DOHH2 (cell line): ENCODE data around the gene ZNF792.

Source experiments
- H3F3A ChIP-seq: fragments of 200-600 bp; sonication (generic), shearing (Covaris generic); 2 replicates; pipeline ENCODE4 v1.6.0; 2016; ENCODE audit warnings: antibody characterized with exemption, mild to moderate bottlenecking; ENCODE audit not compliant: control insufficient read depth, insufficient read depth
- H3K27ac ChIP-seq: fragments of 200-600 bp; sonication (generic); 2 replicates; pipeline ENCODE4 v1.5.1; 2014; ENCODE audit warnings: low read depth, mild to moderate bottlenecking, low read length, moderate library complexity
- H3K27me3 ChIP-seq: fragments of 200-600 bp; sonication (generic); 2 replicates; pipeline ENCODE4 v1.6.1; 2014; ENCODE audit warnings: mild to moderate bottlenecking, low read length, mixed read lengths; ENCODE audit not compliant: control insufficient read depth
- H3K36me3 ChIP-seq: fragments of 200-600 bp; sonication (generic); 2 replicates; pipeline ENCODE4 v1.6.1; 2014; ENCODE audit warnings: mild to moderate bottlenecking, low read length, moderate library complexity, mixed read lengths; ENCODE audit not compliant: control insufficient read depth
- H3K4me1 ChIP-seq: fragments of 200-600 bp; sonication (generic); 2 replicates; pipeline ENCODE4 v1.6.1; 2014; ENCODE audit warnings: mild to moderate bottlenecking, low read length, mixed read lengths; ENCODE audit not compliant: control insufficient read depth
- H3K4me2 ChIP-seq: fragments of 200-600 bp; sonication (generic); 2 replicates; pipeline ENCODE4 v1.6.0; 2014; ENCODE audit warnings: mild to moderate bottlenecking, low read length, moderate library complexity
- H3K4me3 ChIP-seq: fragments of 200-600 bp; sonication (generic); 2 replicates; pipeline ENCODE4 v1.5.1; 2014; ENCODE audit warnings: mild to moderate bottlenecking, low read length, mixed read lengths
- H3K79me2 ChIP-seq: fragments of 200-600 bp; sonication (generic); 2 replicates; pipeline ENCODE4 v1.6.1; 2014; ENCODE audit warnings: mild to moderate bottlenecking, low read length, mixed read lengths; ENCODE audit not compliant: control insufficient read depth
- H3K9me2 ChIP-seq: fragments of 200-600 bp; sonication (generic); replicated peaks from 2 replicates; pipeline ENCODE4 v1.6.1; 2014; ENCODE audit warnings: mild to moderate bottlenecking, low read length, mixed read lengths; ENCODE audit not compliant: control insufficient read depth
- H3K9me3 ChIP-seq: fragments of 200-600 bp; sonication (generic); 2 replicates; pipeline ENCODE4 v1.6.1; 2014; ENCODE audit warnings: antibody characterized with exemption, low read length, mixed read lengths; ENCODE audit not compliant: control insufficient read depth, insufficient read depth
- H4K20me1 ChIP-seq: fragments of 200-600 bp; sonication (generic); 2 replicates; pipeline ENCODE4 v1.6.0; 2014; ENCODE audit warnings: low read depth, mild to moderate bottlenecking, antibody characterized with exemption, low read length, moderate library complexity; ENCODE audit not compliant: control insufficient read depth, insufficient read depth
- EZH2phosphoT487 ChIP-seq: fragments of 200-600 bp; sonication (generic); IDR thresholded peaks from 2 replicates; pipeline ENCODE4 v1.6.1; 2017; ENCODE audit warnings: borderline replicate concordance, mild to moderate bottlenecking, antibody characterized with exemption, low read length, moderate library complexity, mixed read lengths
- TF ChIP-seq, protein P1 (sequence below): fragments of 200-600 bp; sonication (generic); IDR thresholded peaks from one replicate; pipeline ENCODE4 v1.5.1; 2014; ENCODE audit warnings: antibody characterized with exemption, mild to moderate bottlenecking, low read depth, low read length; ENCODE audit not compliant: poor library complexity, severe bottlenecking

Gene ZNF792

DNA sequence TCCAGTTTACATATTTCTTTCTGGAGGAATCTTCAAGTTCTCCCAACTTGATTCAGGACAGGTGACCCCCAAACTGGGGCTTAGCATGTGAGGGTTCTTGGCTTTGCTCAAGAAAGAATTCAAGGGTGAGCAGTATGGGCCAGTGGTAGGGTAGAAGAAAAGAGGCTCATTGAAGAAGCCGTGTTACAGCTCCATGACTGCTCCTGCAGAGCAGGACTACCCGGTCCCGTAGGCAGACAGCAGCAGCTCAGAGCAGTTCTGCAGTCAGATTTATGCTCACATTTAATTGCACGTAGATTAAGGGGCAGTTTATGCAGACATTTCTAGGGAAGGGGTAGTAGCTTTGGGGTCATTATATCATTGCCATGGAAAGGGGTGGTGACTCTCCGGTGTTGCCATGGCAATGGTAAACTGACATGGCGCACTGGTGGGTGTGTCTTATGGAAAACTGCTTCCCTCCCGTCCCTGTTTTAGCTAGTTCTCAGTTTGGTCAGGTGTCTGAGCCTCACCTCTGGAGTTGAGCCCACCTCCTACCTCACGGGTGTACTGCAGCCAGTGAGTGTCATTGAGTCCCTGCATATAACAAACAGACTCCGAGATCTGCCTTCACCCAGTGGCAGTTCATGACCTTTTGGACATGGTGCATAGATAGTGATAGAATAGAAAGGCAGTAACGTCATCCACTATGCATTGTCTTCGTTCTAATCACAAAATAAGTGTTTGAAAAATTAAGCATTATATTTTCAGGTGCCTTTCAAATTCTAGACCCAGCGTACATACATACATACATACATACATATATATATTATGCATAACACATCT is 16.0 kb upstream of the ZNF792 start:
- Histone ChIP-seq H3K4me2 (no peak overlapping the region), H3K4me3 (no peak overlapping the region), H3K9me2 (no peaks in the 10 kb centered on the region), H3K27me3 (peaks cover 9% of the 10 kb centered on the region; the same call in 1 of the 2 replicates), H3K27ac (no peak overlapping the region), H3K79me2 (no peaks in the 10 kb centered on the region), H3F3A (no peaks in the 10 kb centered on the region), H3K4me1 (peaks cover 3% of the 10 kb centered on the region), H3K9me3 (no peaks in the 10 kb centered on the region), H4K20me1 (no peaks in the 10 kb centered on the region), H3K36me3 (no peaks in the 10 kb centered on the region)
- TF ChIP-seq, protein P1, sequence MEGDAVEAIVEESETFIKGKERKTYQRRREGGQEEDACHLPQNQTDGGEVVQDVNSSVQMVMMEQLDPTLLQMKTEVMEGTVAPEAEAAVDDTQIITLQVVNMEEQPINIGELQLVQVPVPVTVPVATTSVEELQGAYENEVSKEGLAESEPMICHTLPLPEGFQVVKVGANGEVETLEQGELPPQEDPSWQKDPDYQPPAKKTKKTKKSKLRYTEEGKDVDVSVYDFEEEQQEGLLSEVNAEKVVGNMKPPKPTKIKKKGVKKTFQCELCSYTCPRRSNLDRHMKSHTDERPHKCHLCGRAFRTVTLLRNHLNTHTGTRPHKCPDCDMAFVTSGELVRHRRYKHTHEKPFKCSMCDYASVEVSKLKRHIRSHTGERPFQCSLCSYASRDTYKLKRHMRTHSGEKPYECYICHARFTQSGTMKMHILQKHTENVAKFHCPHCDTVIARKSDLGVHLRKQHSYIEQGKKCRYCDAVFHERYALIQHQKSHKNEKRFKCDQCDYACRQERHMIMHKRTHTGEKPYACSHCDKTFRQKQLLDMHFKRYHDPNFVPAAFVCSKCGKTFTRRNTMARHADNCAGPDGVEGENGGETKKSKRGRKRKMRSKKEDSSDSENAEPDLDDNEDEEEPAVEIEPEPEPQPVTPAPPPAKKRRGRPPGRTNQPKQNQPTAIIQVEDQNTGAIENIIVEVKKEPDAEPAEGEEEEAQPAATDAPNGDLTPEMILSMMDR: no peak
- no peak for TF ChIP-seq EZH2phosphoT487

DNA sequence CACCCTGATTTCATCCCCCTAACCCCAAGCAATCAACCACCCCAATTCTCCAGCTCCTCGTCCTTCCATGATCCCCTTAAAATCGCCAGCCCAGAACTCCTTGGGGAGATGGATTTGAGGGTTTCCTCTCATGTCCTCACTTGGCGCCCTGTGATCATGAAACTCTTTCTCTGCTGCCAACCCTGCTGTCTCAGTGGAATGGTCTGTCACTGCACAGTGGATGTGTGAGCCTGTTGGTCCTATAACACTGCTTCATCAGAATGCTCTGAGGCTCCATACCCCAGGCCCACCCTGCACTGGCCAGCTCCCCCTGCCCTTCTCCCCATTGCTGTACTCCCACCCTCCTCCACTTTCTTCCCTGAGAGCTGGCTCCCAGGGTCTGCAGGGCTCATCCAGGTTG is 12.6 kb upstream of the ZNF792 start:
- Histone ChIP-seq H3F3A (no peaks in the 10 kb centered on the region), H3K36me3 (no peaks in the 10 kb centered on the region), H3K79me2 (no peaks in the 10 kb centered on the region), H3K4me1 (peaks cover 15% of the 10 kb centered on the region), H3K27ac (no peak overlapping the region), H3K9me3 (no peaks in the 10 kb centered on the region), H3K27me3 (no peaks in the 10 kb centered on the region), H3K9me2 (no peaks in the 10 kb centered on the region), H3K4me2 (no peak overlapping the region), H4K20me1 (no peaks in the 10 kb centered on the region), H3K4me3 (no peak overlapping the region)
- no peak for TF ChIP-seq EZH2phosphoT487
- TF ChIP-seq, protein P1: no peak

DNA sequence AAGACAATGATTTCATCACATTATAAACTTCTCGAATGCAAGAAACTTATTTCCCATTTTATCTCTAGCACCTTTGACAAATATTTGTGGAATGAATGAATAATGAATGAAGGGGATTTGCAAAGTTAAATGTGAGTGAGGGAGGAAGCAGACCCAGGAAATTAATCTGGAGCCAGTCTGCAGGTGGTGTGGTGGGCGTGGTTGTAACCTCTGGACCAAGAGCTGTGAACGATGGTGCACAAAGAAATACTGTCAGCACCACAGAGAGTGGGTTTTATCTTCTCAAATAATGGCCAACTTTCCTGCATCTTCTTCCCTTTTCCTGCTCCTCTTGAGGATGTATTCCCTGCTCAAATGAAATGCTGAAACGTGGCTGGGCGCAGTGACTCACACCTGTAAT is 11.0 kb upstream of the ZNF792 start:
- TF ChIP-seq, protein P1: no peak
- TF ChIP-seq EZH2phosphoT487: no peak
- Histone ChIP-seq H3K36me3 (no peaks in the 10 kb centered on the region), H4K20me1 (no peaks in the 10 kb centered on the region), H3K9me3 (no peaks in the 10 kb centered on the region; the same call in 1 of the 2 replicates), H3K9me2 (no peaks in the 10 kb centered on the region), H3K4me1 (peaks cover 15% of the 10 kb centered on the region), H3K27ac (no peak overlapping the region), H3K4me2 (no peak overlapping the region), H3K4me3 (no peak overlapping the region), H3K27me3 (no peaks in the 10 kb centered on the region), H3K79me2 (no peaks in the 10 kb centered on the region), H3F3A (no peaks in the 10 kb centered on the region)
